Heart right ventricle (tissue), 16 donors: ENCODE data around the gene PTPRG. TPM values are rescaled to one million over a fixed set of nuclear protein-coding genes. Genes with fewer than 3 reads are reported as not detected.

ENCODE experiments used
- ATAC-seq, 8 donors: fragments of 200-7000 bp; cut with Tn5 transposase; one replicate each; pipeline ENCODE4 v1.9.1; 2020; ENCODE audit warnings: mild to moderate bottlenecking in 8 of 8, moderate library complexity in 8 of 8, moderate number of reproducible peaks in 1 of 8
- DNase-seq, 2 donors: peaks; one replicate each; pipeline ENCODE4 v3.0.0-alpha.2; 2020
- H3K27ac ChIP-seq, 10 donors: fragments of 200-600 bp; sonication (generic) in 2 of 10; one replicate each; pipeline versions ENCODE4 v1.5.0 to v1.8.0; 2020 to 2022; ENCODE audit warnings: mild to moderate bottlenecking in 3 of 10
- H3K27me3 ChIP-seq, 7 donors: fragments of 200-600 bp; one replicate each; pipeline ENCODE4 v1.8.0; 2021 to 2022; ENCODE audit warnings: mild to moderate bottlenecking in 2 of 7
- H3K36me3 ChIP-seq, 9 donors: fragments of 200-600 bp; sonication (generic) in 1 of 9; one replicate each; pipeline versions ENCODE4 v1.5.0 to v1.8.0; 2020 to 2022; ENCODE audit warnings: mild to moderate bottlenecking in 2 of 9
- H3K4me1 ChIP-seq, 9 donors: fragments of 200-600 bp; sonication (generic) in 1 of 9; one replicate each; pipeline versions ENCODE4 v1.5.0 to v1.8.0; 2020 to 2022; ENCODE audit warnings: mild to moderate bottlenecking in 4 of 9
- H3K4me3 ChIP-seq, 10 donors: fragments of 200-600 bp; sonication (generic) in 2 of 10; one replicate each; pipeline versions ENCODE4 v1.5.0 to v1.8.0; 2020 to 2022; ENCODE audit warnings: mild to moderate bottlenecking in 7 of 10, moderate library complexity in 2 of 10
- H3K9me3 ChIP-seq, 11 donors: fragments of 200-600 bp in 10 of 11; sonication (generic) in 2 of 11; one replicate each; pipeline versions ENCODE4 v1.5.0 to v1.8.0; 2013 to 2022; ENCODE audit warnings: mild to moderate bottlenecking in 2 of 11, control low read depth in 1 of 11, moderate library complexity in 1 of 11
- CTCF ChIP-seq, 9 donors: fragments of 200-600 bp; sonication (generic) in 2 of 9; IDR thresholded peaks; one replicate each; pipeline versions ENCODE4 v1.5.0 to v1.8.0; 2021 to 2022; ENCODE audit warnings: antibody characterized with exemption in 9 of 9, mild to moderate bottlenecking in 5 of 9, moderate library complexity in 1 of 9
- WGBS, 2 donors: extraction: QIAGEN DNeasy Blood & Tissue Kit; methylation state at CpG; one replicate each; pipeline ENCODE4 v1.1.7; 2013; ENCODE audit warnings: inconsistent platforms in 1 of 2; 5-methylcytosine and 5-hydroxymethylcytosine counted together
- intact Hi-C, 10 donors: fragments of 100-400 bp; cut with DNase I; formaldehyde crosslinking; loops; one replicate each; pipeline versions ENCODE4 v1.11.1 to v1.14.2; 2022
- polyA plus RNA-seq, 2 donors: library from polyadenylated mRNA; stranded (reverse); fragments of 200-250 nt; gene quantifications; one replicate each; pipeline ENCODE4 v1.2.3, GENCODE V29; 2013
- total RNA-seq, 10 donors: library from RNA; stranded (reverse); fragmentation: NEBNext Ultra II Directional in 3 of 10; extraction: Animal tissue kit (Norgen Biotek cat#: 25700) in 3 of 10; gene quantifications; one replicate each; pipeline versions ENCODE4 v1.2.1 to v1.2.4, GENCODE V29; 2021 to 2023
- donor health status: Arrhythmogenic right ventricular cardiomyopathy.
- donor health status: ischemic (EF 13 %, LVEDD 7.1; RV severe dilation, severe dysfunction).
- donor health status: healthy with polysubstance abuse.
- donor health status: DM: no; HTN: yes; CAD: no.
- donor health status: DM: no; HTN: no; CAD: no.
- donor health status: ischemic (EF 25% LVEDD 6.9; RV normal size, moderate dysfunction).
- donor health status: ischemic (EF 25% LVEDD 5.7; RV mildly dilated, moderate dysfunction).
- donor health status: healthy.
- donor health status: DM: yes; HTN: yes; CAD: no.
- donor health status: Ischemic cardiomyopathy.
- donor health status: ischemic (EF 35%, LVEDD 5.7; RV mildly dilated, moderate dysfunction).
- donor health status: nonischemic (EF 11% LVEDD 7.7; RV severe dilation, severe dysfunction).
- donor health status: DM: yes; HTN: yes; CAD: no.
- donor health status: PGD.
- donor health status: ischemic (EF 29% LVEDD 5.4; RV normal size, mild dysfunction).
- donor health status: nonischemic (EF 23%, LVEDD 6.1; RV moderate dilation, normal function).

Gene PTPRG
- total and polyA plus RNA-seq, 12 donors = 10.1 to 38.3 (median 32.6) TPM

DNA sequence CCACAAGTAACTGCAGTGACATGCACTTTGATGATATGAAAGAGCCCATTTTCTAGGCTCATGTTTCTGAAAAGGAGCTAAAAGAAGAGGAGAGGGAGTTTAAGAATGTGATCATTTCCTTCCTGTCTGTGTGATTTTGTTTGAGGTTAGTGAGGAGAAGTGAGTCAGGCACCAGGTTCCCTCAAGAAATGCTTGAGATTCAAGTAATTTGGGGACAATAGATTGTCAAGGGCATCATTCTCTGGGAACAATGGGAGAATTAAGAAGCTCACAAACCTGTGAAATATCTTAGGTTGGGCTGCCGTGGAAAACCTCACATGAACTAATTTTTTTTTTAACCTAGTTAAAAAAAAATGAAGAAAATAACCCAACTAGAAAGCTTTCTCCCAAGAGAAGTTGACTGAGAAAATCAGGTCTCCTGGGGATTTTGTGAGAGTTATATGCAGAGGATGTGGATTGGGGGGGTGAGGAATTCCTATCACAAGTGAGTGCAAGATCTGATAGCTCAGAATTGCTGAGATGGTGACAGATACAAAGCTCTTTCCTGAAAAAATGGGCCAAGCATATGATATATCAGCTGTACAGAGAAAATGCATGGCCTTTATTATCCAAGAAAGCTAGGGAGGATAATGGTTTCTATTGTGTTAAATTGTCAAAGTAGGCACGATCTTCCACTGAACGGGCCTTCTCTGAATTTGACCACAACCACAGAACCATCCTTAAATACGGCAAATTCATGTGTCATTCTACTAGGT, 608.7 kb downstream of the PTPRG start:
- peaks cover 0 to 66% (median 38%) of the 10 kb centered on the region in 9 donors for H3K4me1 ChIP-seq
- H3K27me3 ChIP-seq = no peaks in the 10 kb centered on the region
- H3K27ac ChIP-seq = no peak overlapping the region
- 74 to 79% methylated on average over 4 of the region's 4 CpGs for WGBS, 2 donors
- H3K36me3 ChIP-seq = peaks cover 0 to 23% (median 0%) of the 10 kb centered on the region in 9 donors
- peaks cover 0 to 7% (median 0%) of the 10 kb centered on the region in 11 donors for H3K9me3 ChIP-seq
- DNase-seq (no peak), ATAC-seq (no peak)
- no peak for TF ChIP-seq CTCF (IDR thresholded peaks at IDR 0.05)
- intact Hi-C loops = loop anchor here in 2 of 10 donors (10.0 kb wide), 2 partner anchors 235 to 245 kb away; no protein-coding TSS in a partner anchor
- no peak overlapping the region for H3K4me3 ChIP-seq

GRCh38 chr3:62171789-62172188, 610.4 kb downstream of the PTPRG start:
- ATAC-seq = no peak

GRCh38 chr3:62172199-62172598, 610.8 kb downstream of the PTPRG start:
- TF ChIP-seq CTCF (IDR thresholded peaks at IDR 0.05) = no peak
- H3K27me3 ChIP-seq = no peaks in the 10 kb centered on the region
- 96 to 100% methylated on average over 1 of the region's 1 CpG for WGBS, 2 donors
- peaks cover 0 to 54% (median 37%) of the 10 kb centered on the region in 9 donors for H3K4me1 ChIP-seq
- peaks cover 0 to 23% (median 0%) of the 10 kb centered on the region in 9 donors for H3K36me3 ChIP-seq
- H3K9me3 ChIP-seq = peaks cover 0 to 7% (median 0%) of the 10 kb centered on the region in 11 donors
- intact Hi-C loops = loop anchor here in 1 of 10 donors (10.0 kb wide), 1 partner anchor 237 kb away; no protein-coding TSS in a partner anchor
- ATAC-seq (no peak), DNase-seq (no peak)
- no peak overlapping the region for H3K4me3 ChIP-seq
- no peak overlapping the region for H3K27ac ChIP-seq

More at GRCh38 chr3:62171789-62172188, 610.4 kb downstream of the PTPRG start:
- peaks cover 0 to 23% (median 0%) of the 10 kb centered on the region in 9 donors for H3K36me3 ChIP-seq
- WGBS, 2 donors = 79 to 84% methylated on average over 2 of the region's 2 CpGs
- no peak overlapping the region for H3K27ac ChIP-seq
- no peak for DNase-seq
- H3K9me3 ChIP-seq = peaks cover 0 to 7% (median 0%) of the 10 kb centered on the region in 11 donors
- intact Hi-C loops = loop anchor here in 1 of 10 donors (10.0 kb wide), 1 partner anchor 237 kb away; no protein-coding TSS in a partner anchor
- H3K4me3 ChIP-seq = no peak overlapping the region
- H3K4me1 ChIP-seq = peaks cover 0 to 56% (median 38%) of the 10 kb centered on the region in 9 donors
- no peak for TF ChIP-seq CTCF (IDR thresholded peaks at IDR 0.05)
- H3K27me3 ChIP-seq = no peaks in the 10 kb centered on the region

DNA sequence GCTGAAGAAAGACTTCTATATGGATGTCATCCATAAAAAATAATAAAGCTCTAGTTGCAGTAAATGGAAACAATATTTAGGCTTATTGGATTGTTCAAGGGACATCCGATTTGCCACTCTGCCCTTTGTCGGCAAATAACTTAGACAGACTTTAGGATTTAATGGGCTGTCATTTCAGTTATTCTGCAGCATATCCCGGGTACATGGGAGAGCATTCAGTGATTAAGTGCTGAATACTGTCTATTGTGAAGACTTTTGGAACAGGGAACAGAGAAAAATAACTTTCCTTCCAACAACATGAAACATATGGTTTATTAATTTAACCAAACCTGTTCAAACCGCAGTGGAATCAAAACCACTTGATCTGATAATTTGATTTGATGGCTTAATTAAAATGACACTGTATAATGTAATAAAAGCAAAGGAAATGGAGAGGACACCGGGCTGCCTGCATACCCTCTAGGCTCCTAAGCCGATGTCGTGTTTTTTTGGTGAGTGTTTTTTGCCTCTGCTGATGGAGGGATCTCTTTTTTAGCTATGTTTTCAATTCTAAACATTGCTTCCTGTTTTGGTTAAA, 612.7 kb downstream of the PTPRG start:
- no peak overlapping the region for H3K27ac ChIP-seq
- TF ChIP-seq CTCF (IDR thresholded peaks at IDR 0.05) = no peak
- peaks cover 0 to 7% (median 0%) of the 10 kb centered on the region in 11 donors for H3K9me3 ChIP-seq
- ATAC-seq = no peak
- H3K4me1 ChIP-seq = peaks cover 0 to 47% (median 30%) of the 10 kb centered on the region in 9 donors
- no peak overlapping the region for H3K4me3 ChIP-seq
- peaks cover 0 to 12% (median 0%) of the 10 kb centered on the region in 9 donors for H3K36me3 ChIP-seq
- DNase-seq = no peak
- H3K27me3 ChIP-seq = no peaks in the 10 kb centered on the region
- 56 to 66% methylated on average over 7 of the region's 7 CpGs for WGBS, 2 donors
- intact Hi-C loops = loop anchor here in 1 of 10 donors (10.0 kb wide), 1 partner anchor 239 kb away; no protein-coding TSS in a partner anchor
